GM13976 (cell line): ENCODE data around the gene DRD1.
"Not testable (repeated sequence)": the region's sequence is repeated elsewhere in the genome, so short reads cannot be mapped to it uniquely, and the experiment has no call there.

Experiments
- DNase-seq: peaks from one replicate; pipeline ENCODE4 v3.0.0; 2012; ENCODE audit warnings: low spot score
- in situ Hi-C: fragments of 300-500 bp; cut with MboI; formaldehyde crosslinking; loops from one replicate; pipeline ENCODE4 v1.12.0; 2022; ENCODE audit warnings: low sequenced_read_pairs, mixed read lengths, inconsistent platforms; ENCODE audit not compliant: unreplicated experiment
- TF ChIP-seq, protein P1 (sequence below): IDR thresholded peaks from 2 replicates; pipeline ENCODE4 v1.5.1; 2012; ENCODE audit warnings: borderline replicate concordance, mild to moderate bottlenecking; ENCODE audit not compliant: insufficient read depth; ENCODE audit errors: extremely low read depth, missing control alignments, control extremely low read depth

DRD1 gene

DNA sequence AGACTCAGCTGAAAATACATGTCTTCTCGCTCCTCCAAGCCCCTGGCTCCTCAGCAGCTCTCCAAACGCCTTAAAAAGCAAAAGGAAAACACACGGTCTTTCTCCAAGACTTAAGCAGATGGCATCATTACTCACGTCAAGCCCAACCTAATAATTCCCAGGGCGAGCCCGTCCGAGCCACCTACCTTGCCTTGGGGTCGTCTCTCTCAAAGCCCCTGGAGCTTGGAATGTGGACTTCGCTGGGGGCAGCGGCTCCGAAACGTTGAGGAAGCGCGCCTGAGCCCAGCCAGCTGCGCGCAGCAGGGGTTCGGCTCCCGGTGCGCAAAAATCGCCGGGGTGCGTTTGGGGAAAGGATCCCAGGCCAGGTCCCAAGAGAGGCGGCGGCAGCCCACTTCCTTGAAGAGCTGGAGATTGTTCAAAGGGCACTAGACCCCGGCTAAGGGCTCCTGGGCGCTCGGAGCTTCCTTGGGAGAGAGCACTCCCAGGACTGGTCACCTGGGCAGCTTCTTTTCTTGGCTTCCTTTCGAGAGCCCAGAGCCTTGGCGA is 395 bp downstream of the DRD1 start:
- in situ Hi-C loops: loop anchor here (10.0 kb wide), 1 partner anchor 489 kb away; no protein-coding TSS in a partner anchor
- TF ChIP-seq, protein P1, sequence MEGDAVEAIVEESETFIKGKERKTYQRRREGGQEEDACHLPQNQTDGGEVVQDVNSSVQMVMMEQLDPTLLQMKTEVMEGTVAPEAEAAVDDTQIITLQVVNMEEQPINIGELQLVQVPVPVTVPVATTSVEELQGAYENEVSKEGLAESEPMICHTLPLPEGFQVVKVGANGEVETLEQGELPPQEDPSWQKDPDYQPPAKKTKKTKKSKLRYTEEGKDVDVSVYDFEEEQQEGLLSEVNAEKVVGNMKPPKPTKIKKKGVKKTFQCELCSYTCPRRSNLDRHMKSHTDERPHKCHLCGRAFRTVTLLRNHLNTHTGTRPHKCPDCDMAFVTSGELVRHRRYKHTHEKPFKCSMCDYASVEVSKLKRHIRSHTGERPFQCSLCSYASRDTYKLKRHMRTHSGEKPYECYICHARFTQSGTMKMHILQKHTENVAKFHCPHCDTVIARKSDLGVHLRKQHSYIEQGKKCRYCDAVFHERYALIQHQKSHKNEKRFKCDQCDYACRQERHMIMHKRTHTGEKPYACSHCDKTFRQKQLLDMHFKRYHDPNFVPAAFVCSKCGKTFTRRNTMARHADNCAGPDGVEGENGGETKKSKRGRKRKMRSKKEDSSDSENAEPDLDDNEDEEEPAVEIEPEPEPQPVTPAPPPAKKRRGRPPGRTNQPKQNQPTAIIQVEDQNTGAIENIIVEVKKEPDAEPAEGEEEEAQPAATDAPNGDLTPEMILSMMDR: no peak
- DNase-seq: peak; percentile 36

DNA sequence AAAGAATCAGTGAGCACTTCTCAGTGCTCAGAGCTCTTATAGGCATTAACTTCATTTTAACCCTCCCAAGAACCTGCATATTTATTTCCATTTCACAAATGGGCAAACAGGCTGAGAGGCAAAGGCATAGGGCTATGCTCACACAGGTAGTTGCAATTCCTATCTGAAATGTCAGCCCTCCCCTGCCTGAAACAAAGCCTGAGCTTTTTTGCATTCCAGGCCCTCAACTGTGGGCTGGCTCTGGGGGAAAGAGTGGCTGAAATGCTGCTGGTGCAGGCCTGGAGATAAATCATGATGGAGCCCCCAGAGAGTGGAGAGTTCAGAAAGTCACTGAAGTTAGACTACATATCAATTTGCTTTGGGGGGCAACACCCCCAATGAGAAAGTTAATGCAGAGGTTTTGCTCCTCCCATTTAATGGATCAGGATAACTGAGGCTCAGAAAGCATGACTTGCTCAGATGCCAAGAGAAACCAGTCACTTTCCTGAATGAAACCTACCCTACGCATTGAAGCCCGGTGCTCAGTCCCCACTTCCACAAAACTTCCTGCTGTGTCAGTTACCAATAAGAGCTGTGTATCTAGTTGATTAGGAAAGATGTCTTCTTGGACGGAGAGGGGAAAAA is 5.6 kb downstream of the DRD1 start:
- TF ChIP-seq, protein P1: no peak
- DNase-seq: no peak
- in situ Hi-C loops: no loop called here

DNA sequence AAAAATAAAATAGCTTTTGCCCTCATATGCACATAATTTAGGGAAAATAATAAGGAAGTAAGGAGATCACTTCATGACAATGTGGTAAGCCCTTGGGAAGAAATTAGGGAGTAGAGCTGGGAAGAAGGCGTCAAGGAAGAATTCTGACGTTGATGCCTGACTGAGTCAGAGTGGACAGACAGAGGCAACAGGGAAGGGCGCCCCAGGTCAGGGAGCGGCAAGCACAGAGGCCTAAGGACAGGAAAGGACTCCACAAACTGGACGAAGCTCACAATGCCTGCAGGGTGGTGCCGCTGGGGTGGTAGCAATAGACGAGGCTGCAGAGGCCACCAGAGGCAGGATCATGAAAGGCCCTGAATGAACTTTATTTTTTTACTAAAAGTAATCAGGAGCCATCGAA is 7.6 kb downstream of the DRD1 start:
- in situ Hi-C loops: no loop called here

DNA sequence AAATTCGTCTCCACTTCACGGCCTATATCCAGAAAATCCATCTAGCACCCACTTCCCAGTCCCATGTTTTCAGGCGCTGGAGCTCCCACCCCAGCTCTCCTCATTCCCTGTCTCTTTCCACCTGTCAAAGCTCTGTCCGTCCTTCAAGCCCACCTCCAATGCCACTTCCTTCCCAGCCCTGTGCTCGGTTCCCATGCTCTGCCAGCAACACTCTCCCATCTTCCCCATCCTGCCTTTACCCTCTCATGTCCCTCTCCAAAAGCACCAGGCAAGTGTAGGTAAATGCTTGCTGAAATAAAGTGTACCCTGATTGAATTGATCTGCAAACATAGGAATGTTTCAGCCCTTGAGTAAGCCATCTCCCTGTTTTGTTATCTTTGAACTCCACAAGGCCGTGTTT is 9.2 kb downstream of the DRD1 start:
- in situ Hi-C loops: no loop called here
- DNase-seq: no peak
- TF ChIP-seq, protein P1: no peak

More for the DNA sequence above, 7.6 kb downstream of the DRD1 start:
- DNase-seq: no peak
- TF ChIP-seq, protein P1: no peak

DNA sequence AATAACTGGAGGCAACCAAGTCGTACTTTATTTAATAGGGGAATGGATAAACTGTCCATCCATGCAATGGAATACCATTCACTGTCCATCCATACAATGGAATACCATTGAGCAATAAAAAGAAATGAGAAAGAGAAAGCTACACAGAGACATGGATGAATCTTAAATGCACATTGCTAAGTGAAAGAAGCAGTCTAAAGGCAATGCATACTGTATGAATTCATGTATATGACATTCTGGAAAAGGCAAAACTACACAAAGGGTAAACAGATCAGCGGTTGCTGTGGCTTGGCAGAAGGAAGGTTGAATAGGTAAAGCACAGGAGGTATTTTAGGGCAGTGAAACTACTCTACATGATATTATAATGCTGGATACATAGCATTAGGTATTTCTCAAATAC is 16.2 kb downstream of the DRD1 start:
- TF ChIP-seq, protein P1: no peak
- in situ Hi-C loops: no loop called here
- DNase-seq: no peak

DNA sequence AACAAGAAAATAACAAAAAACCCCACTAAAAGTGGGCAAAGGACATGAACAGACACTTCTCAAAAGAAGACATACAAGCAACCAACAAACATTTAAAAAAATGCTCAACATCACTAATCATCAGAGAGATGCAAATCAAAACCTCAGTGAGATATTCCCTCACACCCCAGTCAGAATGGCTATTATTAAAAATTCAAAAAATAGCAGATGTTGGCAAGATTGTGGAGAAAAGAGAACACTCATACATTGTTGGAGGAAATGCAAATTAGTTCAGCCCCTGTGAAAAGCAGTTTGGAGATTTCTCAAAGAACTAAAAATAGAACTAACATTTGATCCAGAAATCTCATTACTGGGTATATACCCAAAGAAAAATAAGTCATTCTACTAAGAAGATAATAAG is 19.4 kb downstream of the DRD1 start:
- DNase-seq, in situ Hi-C loops: not testable (repeated sequence)

DNA sequence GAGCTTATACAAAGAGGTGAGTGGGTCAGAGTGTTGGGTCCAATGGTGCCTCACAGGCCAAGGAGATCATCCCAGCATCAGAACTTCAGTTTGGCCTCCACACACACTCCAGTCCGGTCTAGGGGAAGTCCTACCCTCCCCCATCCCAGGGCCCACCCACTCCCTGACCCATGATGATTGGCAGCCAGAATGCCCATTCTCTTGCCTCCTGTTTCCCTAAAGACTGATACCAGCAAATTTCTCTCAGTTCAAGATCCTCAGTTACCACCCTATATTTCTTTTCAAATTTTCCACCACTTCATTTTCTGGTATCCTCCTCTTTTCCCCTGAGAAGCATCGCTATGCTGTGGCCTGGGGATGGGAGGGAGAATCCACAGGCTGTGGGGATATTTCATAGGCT is 21.9 kb downstream of the DRD1 start:
- in situ Hi-C loops: no loop called here
- TF ChIP-seq, protein P1: no peak
- no peak for DNase-seq
